HG03175 (cell line): Measurements from ENCODE around the gene TUBA8.
"Not testable (repeated sequence)": the region's sequence is repeated elsewhere in the genome, so short reads cannot be mapped to it uniquely, and the experiment has no call there.

ENCODE experiments used
- ATAC-seq: cut with Tn5 transposase; IDR thresholded peaks from one replicate; pipeline ENCODE4 v1.9.1; 2021; ENCODE audit warnings: mild to moderate bottlenecking, moderate library complexity; ENCODE audit not compliant: unreplicated experiment

The TUBA8 gene

DNA sequence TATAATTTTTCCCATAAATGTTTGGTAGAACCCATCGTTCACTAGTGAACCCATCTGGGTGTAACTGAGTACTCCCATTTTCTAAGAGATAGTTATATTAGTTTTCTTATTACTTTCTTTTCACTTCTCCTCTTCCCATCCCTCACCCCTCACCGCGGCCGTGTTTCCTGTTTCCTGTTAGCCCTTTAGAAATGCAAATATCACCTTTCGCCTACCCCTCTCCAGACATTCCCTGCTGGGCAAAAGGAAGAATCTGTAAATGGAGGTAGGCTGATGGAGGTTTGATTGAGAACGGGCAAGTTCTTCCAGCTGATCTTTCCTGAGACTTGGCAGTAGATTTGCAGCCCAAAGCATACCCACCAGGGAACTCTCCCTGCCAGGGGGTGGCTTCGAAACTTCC, 54.7 kb downstream of the TUBA8 start:
- not testable (repeated sequence) for ATAC-seq

GRCh38 chr22:18170284-18170683, 59.7 kb downstream of the TUBA8 start:
- not testable (repeated sequence) for ATAC-seq

DNA sequence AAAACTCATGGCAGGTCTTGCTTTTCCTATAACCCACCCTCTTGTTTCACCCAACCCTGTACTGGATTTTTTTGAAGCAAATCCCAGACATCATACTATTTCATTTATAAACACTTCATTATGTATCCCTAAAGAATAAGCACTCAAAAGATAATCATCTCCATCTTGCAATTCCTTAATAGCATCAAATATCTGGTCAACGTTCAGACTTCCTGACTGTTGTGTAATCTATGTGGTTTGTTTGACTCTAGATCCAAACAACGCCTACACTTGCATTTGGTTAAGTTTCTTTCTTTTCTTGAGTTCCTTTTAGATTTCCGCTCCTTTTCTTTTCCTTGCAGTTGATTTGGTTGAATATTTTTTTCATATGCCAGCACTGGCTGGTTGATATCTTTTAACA, 61.6 kb downstream of the TUBA8 start:
- not testable (repeated sequence) for ATAC-seq

DNA sequence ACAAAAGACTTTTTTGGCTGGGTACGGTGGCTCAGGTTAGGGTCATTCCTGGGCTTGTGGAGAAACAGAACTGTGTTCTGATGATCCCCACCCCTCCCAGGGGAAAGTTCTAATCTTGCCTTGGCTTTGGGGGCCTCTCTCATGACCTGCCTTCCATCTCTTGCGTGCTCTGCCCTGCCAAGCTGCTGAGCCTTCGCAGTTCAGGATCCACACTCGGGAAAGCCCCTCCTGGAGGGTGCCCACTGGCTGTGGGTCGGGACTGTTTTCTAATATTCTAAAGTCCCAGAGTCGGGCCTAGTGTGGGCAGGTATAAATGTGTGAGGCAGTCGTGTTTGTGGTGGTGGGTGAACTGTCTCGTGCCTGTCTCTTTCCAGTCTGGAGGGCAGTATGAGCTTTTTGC, 62.2 kb downstream of the TUBA8 start:
- ATAC-seq = not testable (repeated sequence)

DNA sequence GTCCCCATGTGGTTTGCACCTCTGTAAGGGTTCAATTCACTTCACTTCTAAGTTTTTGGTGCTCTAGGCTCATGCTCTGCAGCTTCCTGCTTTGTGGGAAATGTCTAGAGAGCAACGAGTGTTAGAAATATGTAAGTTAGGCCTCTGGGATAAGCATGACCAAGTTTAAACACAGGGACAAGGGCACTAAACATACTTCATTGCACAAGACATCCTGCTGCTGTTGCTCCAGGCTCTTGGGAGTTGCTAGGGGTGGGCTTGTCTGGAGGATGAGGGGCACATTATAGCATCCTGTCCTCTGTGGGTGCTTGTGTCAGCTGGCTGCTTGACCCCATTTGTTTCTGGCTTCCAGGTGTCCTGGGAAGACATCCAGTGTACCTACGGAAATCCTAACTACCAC, 62.8 kb downstream of the TUBA8 start:
- not testable (repeated sequence) for ATAC-seq
